Suprapubic skin (tissue), 4 donors: ENCODE measurements around the gene CTNNA3.

ENCODE experiments used
- EP300 ChIP-seq: sonication (generic); formaldehyde crosslinking; IDR thresholded peaks from one replicate; pipeline ENCODE4 v1.6.1; 2017; ENCODE audit warnings: antibody characterized with exemption
- POLR2AphosphoS5 ChIP-seq, 3 donors: sonication (generic); formaldehyde crosslinking; IDR thresholded peaks; one replicate each; pipeline ENCODE4 v1.6.1; 2017; ENCODE audit warnings: antibody characterized with exemption in 3 of 3
- TF ChIP-seq, protein P1 (sequence below), 2 donors: fragments of 200-600 bp in 1 of 2; fragments of 450-650 bp in 1 of 2; sonication (generic) in 1 of 2; IDR thresholded peaks; one replicate each; pipeline ENCODE4 v1.5.1; 2016 to 2019; ENCODE audit warnings: antibody characterized with exemption in 2 of 2, mild to moderate bottlenecking in 1 of 2, moderate library complexity in 1 of 2

- TF ChIP-seq EP300 (no peak), POLR2AphosphoS5 (IDR thresholded peaks at IDR 0.05) (no peak)
- TF ChIP-seq, protein P1, sequence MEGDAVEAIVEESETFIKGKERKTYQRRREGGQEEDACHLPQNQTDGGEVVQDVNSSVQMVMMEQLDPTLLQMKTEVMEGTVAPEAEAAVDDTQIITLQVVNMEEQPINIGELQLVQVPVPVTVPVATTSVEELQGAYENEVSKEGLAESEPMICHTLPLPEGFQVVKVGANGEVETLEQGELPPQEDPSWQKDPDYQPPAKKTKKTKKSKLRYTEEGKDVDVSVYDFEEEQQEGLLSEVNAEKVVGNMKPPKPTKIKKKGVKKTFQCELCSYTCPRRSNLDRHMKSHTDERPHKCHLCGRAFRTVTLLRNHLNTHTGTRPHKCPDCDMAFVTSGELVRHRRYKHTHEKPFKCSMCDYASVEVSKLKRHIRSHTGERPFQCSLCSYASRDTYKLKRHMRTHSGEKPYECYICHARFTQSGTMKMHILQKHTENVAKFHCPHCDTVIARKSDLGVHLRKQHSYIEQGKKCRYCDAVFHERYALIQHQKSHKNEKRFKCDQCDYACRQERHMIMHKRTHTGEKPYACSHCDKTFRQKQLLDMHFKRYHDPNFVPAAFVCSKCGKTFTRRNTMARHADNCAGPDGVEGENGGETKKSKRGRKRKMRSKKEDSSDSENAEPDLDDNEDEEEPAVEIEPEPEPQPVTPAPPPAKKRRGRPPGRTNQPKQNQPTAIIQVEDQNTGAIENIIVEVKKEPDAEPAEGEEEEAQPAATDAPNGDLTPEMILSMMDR (IDR thresholded peaks at IDR 0.05) = no peak
Observed at GRCh38 chr10:66246177-66246576, 1449.8 kb downstream of the CTNNA3 start.
